ENCODE results near the gene HOXD4. TPM values are rescaled to one million over a fixed set of nuclear protein-coding genes. Genes with fewer than 3 reads are reported as not detected.

The HOXD4 gene
- total RNA-seq, 1 experiment from 2014 or later, result 0.61 TPM

DNA sequence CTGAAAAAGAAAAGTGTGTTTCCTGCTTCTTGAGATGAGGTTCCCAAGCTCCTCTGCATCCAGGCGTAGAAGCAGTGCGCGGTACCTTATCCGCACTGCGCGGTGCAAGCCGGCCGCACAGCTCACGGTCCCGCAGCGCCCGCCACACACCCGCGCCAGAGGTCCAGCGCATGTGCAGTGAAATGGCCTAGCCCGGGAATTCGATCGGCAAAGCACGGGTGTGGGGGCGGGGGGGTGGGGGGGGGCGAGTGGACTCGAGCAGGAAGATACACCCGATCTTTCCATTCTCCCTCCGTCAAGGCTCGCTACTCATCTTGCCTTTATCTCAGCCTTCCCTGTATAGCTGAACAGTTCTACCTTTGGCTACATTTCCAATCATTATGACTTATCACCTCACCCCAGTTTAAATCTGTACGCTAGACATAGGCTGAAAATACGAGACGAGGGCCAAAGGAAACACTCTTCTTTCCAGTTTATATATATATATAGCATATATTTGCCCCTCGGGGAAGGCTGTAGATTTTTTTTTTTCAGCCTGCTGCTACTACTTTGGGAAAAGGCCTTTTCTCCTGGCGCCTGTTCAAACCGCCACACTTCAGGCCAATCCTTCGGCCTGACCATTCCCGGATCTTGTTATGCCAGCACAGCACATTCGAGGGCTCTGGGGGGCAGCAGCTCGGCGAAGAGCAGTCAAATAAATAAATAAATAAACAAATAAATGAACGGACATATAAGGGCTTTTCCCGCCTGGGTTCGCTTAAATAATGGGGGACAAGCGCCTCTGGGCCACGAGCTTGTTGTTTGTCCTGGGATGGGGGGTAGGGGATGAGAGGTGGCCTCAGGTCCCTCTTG is 11.5 kb upstream of the HOXD4 start (continued):
- no peak for TF ChIP-seq SP1 (IDR thresholded peaks at IDR 0.05; ENCODE audit: low read depth)
- no peak for TF ChIP-seq SRF (IDR thresholded peaks at IDR 0.05; ENCODE audit: low read depth)

DNA sequence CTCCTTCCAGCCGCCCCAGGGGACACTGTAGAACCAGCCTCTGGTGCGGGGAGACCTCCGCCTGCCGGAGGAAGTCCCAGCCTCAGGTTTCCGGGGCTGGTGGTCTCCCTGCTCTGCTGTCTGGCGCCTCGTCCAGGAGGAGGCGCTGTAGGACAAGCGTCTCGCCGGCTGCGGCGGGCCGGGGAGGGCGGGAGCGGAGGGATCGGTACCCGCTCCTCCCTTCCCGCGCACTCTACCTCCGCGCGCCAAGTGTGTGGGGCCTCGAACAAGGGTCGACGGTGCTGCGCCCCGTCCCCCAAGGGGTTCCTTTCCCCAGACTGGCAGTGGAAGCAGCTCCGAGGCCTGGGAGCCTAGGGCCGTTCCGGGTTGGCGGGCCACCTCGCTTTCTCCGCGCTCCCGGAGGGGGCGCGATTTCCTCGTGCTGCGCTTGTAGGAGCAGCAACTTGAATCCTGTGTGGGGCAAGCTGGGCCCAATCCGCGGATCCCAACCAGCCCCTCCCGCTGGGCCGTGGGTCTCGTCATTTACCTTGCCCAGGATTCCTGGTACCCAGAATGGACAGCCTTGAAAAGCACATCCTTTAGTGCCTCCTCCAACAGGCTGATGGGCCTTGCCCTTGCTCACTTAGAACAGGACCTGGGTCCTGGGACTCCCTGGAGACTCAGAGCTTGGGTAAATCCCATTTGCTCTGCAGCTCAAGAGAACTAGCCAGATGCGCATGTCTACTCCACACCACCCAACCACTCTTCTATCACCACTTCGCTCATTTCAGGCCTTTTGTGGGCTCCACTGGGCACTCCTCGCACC is 10.6 kb upstream of the HOXD4 start:
- H3K36me3 ChIP-seq (ENCODE audit: control insufficient read depth in 1 of 2, insufficient read depth in 2 of 2, low read length in 2 of 2), result no peaks in the 10 kb centered on the region
- H4K20me1 ChIP-seq (ENCODE audit: insufficient read depth), result no peaks in the 10 kb centered on the region
- H3K4me3 ChIP-seq (replicated peaks in 1 of 2; ENCODE audit: low read depth in 1 of 2, low read length in 2 of 2), result peak overlapping the region; percentile 25 to 40
- H3K4me2 ChIP-seq (ENCODE audit: low read length), result peak overlapping the region; percentile 78
- no TSS peak for BruUV-seq (replicated peaks)
- CTCF ChIA-PET, result interaction anchor here (0.6 to 6.5 kb wide), 21 partner anchors 10 to 1024 kb away, joined by 3 to 109 read pairs (median 6); partner anchors contain the start of gene HOXD8
- H3K9me2 ChIP-seq (ENCODE audit: insufficient read depth), result no peaks in the 10 kb centered on the region
- peak overlapping the region; percentile 23; the same call in 1 of the 2 replicates for H3K9ac ChIP-seq (ENCODE audit: low read length)
- H2AFZ ChIP-seq (ENCODE audit: low read depth, low read length, poor library complexity, severe bottlenecking), result peak overlapping the region; percentile 72
- H3K4me1 ChIP-seq (ENCODE audit: control insufficient read depth in 1 of 2, insufficient read depth in 2 of 2, low read length in 2 of 2), result peaks cover 2 to 18% of the 10 kb centered on the region in 2 experiments; a peak in 3 of 4 replicates
- intact Hi-C loops (cut with micrococcal nuclease), result loop anchor here (1.0 kb wide), 3 partner anchors 315 to 498 kb away; no protein-coding TSS in a partner anchor
- H3K27ac ChIP-seq (ENCODE audit: low read depth, low read length), result no peak overlapping the region; the same call in 1 of the 2 replicates
- no peaks in the 10 kb centered on the region for H3K27me3 ChIP-seq (ENCODE audit: insufficient read depth, low read length)
- POLR2A ChIA-PET, result interaction anchor here (1.1 kb wide), 1 partner anchor 414 kb away, joined by 4 read pairs; no protein-coding TSS in a partner anchor
- DNase-seq (ENCODE audit: low read depth, low spot score), result peak; percentile 48
- no peaks in the 10 kb centered on the region for H3K9me3 ChIP-seq (ENCODE audit: control insufficient read depth in 1 of 2, insufficient read depth in 1 of 2, low read depth in 1 of 2, low read length in 2 of 2)
- ATAC-seq, result peak; percentile 90
- RAD21 ChIA-PET (ENCODE audit: low non-redundant PET in 1 of 2, low total read pairs in 2 of 2, uncharacterized antibody in 2 of 2, unreplicated experiment in 2 of 2), result interaction anchor here (0.6 to 2.2 kb wide), 10 partner anchors 306 to 1105 kb away, joined by 3 to 16 read pairs (median 8); no protein-coding TSS in a partner anchor
- no peaks in the 10 kb centered on the region for H3K79me2 ChIP-seq (ENCODE audit: insufficient read depth, low read length)
- TF ChIP-seq CEBPB (IDR thresholded peaks at IDR 0.05; ENCODE audit: low read depth) (no peak), EGR1 (IDR thresholded peaks at IDR 0.05; ENCODE audit: low read depth) (no peak), EZH2phosphoT487 (IDR thresholded peaks at IDR 0.05; ENCODE audit: borderline replicate concordance) (no peak), POLR2A (IDR thresholded peaks at IDR 0.05; ENCODE audit: borderline replicate concordance, extremely low read depth, insufficient read depth, insufficient read length) (no peak), ZNF274 (IDR thresholded peaks at IDR 0.05; ENCODE audit: low read depth, low read length) (no peak), YY1 (IDR thresholded peaks at IDR 0.05; ENCODE audit: extremely low read depth, insufficient replicate concordance, low read depth, low read length) (no peak), SRF (IDR thresholded peaks at IDR 0.05; ENCODE audit: low read depth) (no peak), ELF1 (IDR thresholded peaks at IDR 0.05; ENCODE audit: borderline replicate concordance, low read depth) (peak; percentile 37; the same call in 1 of the 2 replicates), POLR2AphosphoS5 (IDR thresholded peaks at IDR 0.05; ENCODE audit: low read depth, low read length) (0 out of 2 replicates have a peak, but pooled peaks have one; percentile 20), TCF7L2 (IDR thresholded peaks at IDR 0.05; ENCODE audit: borderline replicate concordance, extremely low read depth, insufficient read depth, insufficient read length) (no peak), FOSL1 (IDR thresholded peaks at IDR 0.05; ENCODE audit: low read depth) (no peak), RAD21 (IDR thresholded peaks at IDR 0.05; ENCODE audit: low read depth) (peak; percentile 98)
- TF ChIP-seq, protein P1, sequence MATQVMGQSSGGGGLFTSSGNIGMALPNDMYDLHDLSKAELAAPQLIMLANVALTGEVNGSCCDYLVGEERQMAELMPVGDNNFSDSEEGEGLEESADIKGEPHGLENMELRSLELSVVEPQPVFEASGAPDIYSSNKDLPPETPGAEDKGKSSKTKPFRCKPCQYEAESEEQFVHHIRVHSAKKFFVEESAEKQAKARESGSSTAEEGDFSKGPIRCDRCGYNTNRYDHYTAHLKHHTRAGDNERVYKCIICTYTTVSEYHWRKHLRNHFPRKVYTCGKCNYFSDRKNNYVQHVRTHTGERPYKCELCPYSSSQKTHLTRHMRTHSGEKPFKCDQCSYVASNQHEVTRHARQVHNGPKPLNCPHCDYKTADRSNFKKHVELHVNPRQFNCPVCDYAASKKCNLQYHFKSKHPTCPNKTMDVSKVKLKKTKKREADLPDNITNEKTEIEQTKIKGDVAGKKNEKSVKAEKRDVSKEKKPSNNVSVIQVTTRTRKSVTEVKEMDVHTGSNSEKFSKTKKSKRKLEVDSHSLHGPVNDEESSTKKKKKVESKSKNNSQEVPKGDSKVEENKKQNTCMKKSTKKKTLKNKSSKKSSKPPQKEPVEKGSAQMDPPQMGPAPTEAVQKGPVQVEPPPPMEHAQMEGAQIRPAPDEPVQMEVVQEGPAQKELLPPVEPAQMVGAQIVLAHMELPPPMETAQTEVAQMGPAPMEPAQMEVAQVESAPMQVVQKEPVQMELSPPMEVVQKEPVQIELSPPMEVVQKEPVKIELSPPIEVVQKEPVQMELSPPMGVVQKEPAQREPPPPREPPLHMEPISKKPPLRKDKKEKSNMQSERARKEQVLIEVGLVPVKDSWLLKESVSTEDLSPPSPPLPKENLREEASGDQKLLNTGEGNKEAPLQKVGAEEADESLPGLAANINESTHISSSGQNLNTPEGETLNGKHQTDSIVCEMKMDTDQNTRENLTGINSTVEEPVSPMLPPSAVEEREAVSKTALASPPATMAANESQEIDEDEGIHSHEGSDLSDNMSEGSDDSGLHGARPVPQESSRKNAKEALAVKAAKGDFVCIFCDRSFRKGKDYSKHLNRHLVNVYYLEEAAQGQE (IDR thresholded peaks at IDR 0.05; ENCODE audit: low read depth), result no peak
- TF ChIP-seq, protein P2, sequence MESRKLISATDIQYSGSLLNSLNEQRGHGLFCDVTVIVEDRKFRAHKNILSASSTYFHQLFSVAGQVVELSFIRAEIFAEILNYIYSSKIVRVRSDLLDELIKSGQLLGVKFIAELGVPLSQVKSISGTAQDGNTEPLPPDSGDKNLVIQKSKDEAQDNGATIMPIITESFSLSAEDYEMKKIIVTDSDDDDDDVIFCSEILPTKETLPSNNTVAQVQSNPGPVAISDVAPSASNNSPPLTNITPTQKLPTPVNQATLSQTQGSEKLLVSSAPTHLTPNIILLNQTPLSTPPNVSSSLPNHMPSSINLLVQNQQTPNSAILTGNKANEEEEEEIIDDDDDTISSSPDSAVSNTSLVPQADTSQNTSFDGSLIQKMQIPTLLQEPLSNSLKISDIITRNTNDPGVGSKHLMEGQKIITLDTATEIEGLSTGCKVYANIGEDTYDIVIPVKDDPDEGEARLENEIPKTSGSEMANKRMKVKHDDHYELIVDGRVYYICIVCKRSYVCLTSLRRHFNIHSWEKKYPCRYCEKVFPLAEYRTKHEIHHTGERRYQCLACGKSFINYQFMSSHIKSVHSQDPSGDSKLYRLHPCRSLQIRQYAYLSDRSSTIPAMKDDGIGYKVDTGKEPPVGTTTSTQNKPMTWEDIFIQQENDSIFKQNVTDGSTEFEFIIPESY (IDR thresholded peaks at IDR 0.05; ENCODE audit: extremely low read depth, insufficient replicate concordance, low read length), result no peak
- TF ChIP-seq, protein P3, sequence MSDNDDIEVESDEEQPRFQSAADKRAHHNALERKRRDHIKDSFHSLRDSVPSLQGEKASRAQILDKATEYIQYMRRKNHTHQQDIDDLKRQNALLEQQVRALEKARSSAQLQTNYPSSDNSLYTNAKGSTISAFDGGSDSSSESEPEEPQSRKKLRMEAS (IDR thresholded peaks at IDR 0.05), result peak; percentile 67
